D341Med (cell line): ENCODE measurements around the gene INPP4A.

Experiments used
- DNase-seq: peaks from one replicate; pipeline ENCODE4 v3.0.0; 2012; ENCODE audit warnings: low spot score

The INPP4A gene

DNA sequence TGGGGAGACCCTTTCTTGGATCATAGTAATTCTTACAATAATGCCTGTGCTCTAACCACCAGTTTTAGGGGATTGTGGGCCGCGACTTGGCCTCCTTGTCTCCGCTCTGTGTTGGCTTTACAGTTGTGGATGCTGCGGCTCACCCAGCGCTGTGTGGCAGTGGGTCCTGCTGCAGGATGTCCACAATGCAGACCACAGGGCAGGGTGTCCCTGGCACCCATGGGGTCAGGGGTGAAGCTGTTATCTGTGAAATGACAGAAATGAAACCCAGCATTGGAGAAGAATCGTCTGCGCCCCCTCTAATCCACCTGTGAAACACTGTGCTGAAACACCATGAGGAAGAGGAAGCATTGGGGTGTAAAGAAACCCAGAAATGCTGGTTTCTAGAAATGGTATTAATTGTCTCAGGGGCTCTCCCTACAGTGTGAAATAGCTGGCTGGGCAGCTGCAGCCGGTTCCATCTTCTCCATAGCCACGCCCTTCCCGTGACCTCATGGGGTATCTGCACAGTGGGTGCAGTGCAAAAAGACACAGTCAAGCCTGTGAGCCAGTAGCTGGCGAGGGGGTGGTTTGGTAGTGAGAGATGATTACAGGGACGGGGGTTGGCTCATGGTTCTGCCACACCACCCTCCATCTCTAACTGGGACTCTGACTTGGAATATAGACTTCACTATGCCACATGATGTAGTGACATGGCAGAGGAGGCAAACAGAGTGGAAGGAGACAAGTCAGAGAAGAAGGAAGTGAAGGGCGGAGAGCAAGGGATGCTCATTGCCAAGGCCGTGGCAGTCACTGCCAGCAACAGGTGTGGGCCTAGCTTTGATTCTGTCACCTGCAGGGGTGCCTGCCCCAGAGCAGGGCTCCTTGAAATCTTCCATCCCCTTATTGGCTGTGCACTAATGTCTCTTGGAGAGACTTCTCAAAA is 16.2 kb downstream of the INPP4A start:
- no peak for DNase-seq

DNA sequence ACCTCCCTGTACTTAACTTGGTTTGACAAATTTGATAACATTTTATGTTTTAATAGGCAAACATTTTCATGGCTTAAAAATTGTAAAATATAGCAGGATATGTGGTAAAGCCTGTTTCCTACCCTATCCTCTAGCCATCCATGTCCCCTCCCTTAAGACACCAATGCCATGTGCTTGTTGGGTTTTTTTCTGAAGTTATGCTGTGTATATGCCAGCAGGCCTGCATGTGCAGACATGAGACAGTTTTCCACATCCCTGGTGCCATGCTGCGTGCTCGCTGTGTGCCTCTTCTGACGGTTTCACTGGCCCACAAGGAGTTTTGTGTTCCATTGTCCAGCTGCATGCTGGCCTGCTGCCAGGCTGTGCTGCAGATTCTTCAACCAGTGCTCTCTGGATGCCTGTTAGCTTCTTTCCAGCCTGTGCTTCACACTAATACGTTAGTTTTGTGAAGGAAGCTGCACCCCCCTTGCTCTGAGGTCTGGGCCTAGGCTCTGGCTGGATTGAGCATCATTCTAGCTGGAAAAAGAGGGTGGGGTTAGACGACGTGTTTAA is 16.9 kb downstream of the INPP4A start:
- DNase-seq = no peak

DNA sequence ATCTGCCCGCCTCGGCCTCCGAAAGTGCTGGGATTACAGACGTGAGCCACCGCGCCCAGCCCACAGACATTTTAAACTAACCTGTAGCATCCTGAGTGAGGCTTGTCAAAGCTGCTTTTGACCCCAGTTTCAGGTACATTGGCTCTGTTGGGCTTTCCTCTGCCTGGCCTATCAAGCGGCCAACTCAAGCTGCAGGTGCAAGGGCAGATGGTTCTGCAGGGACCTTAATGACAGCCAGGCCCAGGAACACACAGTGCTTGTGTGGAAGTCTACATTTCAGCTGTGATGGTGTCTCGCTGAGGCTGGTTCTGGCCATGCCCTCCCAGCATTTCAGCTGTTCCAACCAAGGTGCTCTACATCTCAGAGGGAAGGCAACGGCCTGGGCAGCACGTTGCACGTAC is 18.4 kb downstream of the INPP4A start:
- peak; percentile 9 for DNase-seq

DNA sequence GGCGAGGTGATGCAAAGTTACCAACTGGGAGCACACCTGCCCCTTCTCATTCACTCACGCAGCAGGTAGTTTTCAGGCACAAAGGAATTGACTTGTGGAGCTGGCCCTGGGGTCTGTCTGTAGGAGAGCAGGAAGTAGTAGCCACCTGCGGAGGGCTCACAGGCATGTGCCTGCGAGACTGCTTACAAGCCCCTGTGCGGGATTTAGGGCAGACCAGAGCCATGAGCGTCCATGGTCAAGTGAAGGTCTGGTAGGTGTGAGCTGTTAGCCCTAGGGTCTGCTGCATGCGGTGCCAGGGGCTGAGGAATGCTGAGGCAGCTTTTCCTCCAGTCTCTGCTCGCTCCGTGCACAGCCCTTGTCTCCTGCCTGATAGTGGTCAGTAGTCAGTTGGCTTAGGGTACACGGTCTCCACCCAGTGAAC is 18.9 kb downstream of the INPP4A start:
- DNase-seq = no peak

DNA sequence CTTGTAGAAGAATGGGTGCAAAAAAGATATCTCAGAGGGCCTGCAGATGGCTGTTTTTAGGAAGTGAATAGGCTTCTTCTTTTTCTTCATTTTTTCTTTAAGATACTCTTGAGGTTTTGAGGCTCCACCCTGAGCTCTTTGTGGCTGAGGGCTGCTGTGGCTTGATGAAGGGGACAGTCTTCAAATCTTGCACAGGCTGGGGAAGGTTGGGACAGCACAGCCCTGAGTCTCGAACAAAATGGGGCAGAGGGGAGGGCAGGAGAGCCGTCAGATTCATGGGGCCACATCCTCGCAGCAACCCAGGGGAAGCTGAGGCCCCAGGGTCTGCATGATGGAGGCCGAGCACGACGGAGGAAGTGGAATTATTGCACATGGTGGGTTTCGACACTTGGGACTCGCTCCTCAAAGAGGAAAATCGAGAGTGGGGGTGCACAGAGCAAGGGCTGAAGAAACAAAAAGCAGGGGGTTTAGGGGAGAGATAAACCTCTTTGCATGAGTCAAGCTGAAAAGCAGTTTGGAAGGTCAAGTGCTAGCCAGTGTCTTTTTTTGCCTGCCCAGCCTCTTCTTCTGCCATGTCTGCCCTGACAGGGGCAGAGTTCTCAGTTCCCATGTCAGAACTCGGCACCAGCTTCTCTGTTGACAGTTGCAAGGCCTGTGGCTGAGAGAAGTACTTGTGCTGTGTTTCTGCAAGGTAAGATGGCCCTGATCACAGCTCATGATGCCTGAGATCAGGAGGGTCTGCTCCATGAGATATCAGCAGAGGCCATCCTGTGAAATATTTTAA is 19.5 kb downstream of the INPP4A start:
- peak; percentile 3 for DNase-seq

GRCh38 chr2:98464772-98465310 is 20.2 kb downstream of the INPP4A start:
- peak; percentile 39 for DNase-seq

DNA sequence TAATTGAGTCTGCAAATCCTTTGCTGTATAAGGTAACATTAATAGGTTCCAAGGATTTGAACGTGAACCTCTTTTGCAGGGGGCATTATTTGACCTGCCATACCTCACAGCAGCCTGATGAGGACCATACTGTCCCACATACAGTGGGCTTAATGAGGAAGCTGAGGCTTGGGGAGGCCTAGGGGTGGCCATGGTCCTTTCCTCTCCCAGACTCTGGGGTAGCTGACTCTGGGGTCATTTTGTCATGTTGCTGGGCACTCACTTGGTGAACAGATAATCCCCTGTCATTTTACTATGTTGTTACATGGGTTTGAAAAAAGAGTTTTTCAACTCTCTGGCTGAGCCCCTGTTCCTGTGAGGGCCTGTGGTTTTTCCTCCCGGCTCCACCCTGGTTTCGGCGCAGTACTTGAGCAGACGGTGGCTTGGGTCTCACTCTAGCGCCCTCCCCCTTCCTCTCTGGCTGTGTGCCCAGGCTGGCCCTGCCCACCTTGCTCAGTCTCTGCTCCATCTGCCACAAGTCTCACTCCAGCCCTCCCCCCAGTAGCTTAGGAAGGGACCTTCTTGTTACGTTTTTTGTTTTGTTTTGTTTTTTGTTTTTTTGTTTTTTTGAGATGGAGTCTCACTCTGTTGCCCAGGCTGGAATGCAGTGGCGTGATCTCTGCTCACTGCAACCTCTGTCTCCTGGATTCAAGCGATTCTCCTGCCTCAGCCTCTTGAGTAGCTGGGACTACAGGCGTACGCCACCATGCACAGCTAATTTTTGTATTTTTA is 21.0 kb downstream of the INPP4A start:
- DNase-seq = peak; percentile 86

GRCh38 chr2:98467082-98467536 is 22.5 kb downstream of the INPP4A start:
- no peak for DNase-seq

- no peak for DNase-seq
Measured at GRCh38 chr2:98467652-98468051, 23.0 kb downstream of the INPP4A start.

- no peak for DNase-seq
Measured at GRCh38 chr2:98468621-98469236, 24.1 kb downstream of the INPP4A start.

- DNase-seq = no peak
Measured at GRCh38 chr2:98469862-98470544, 25.3 kb downstream of the INPP4A start.

DNA sequence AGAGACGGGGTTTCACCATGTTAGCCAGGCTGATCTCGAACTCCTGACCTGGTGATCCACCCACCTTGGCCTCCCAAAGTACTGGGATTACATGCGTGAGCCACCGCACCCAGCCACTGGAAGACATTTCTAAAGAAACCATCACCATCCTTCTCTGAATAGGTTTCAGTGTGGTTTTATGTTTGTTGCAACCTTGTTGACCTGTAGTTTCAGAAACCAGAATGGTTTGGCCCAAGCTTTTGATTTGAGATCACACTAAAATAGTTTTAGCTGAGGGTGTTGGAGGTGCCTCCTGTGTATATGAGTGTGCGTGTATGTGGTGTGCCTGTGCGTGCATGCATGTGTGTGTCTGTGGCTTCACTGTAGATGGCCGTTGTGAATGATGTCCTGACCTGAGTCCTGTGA is 26.2 kb downstream of the INPP4A start:
- DNase-seq = no peak

- no peak for DNase-seq
Measured at GRCh38 chr2:98471402-98472131, 26.9 kb downstream of the INPP4A start.

DNA sequence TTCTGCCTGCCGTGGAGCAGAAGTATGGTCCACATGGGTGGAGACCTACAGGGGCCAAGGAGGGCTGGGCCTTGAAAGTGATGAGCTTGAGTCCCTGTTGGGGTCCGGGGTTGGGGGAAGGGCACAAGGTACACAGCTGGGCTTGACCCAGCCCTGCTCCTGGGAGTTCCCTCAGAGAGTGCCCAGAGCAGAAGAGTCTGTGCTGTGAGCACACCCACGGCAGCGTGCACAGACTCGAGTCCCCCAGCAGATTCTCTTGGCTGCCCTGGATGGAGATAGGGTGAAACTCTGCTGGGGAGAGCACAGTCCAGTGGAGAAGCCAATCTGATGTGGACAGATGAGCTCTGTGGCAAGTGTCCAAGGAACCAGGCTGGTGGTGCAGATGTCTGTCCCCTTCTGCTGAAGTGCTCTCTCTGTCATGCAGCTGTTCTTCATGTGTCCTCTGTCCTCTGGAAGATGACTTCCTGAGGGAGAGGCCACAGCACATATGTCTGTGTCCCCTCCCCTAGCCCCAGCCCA is 27.5 kb downstream of the INPP4A start:
- no peak for DNase-seq

DNA sequence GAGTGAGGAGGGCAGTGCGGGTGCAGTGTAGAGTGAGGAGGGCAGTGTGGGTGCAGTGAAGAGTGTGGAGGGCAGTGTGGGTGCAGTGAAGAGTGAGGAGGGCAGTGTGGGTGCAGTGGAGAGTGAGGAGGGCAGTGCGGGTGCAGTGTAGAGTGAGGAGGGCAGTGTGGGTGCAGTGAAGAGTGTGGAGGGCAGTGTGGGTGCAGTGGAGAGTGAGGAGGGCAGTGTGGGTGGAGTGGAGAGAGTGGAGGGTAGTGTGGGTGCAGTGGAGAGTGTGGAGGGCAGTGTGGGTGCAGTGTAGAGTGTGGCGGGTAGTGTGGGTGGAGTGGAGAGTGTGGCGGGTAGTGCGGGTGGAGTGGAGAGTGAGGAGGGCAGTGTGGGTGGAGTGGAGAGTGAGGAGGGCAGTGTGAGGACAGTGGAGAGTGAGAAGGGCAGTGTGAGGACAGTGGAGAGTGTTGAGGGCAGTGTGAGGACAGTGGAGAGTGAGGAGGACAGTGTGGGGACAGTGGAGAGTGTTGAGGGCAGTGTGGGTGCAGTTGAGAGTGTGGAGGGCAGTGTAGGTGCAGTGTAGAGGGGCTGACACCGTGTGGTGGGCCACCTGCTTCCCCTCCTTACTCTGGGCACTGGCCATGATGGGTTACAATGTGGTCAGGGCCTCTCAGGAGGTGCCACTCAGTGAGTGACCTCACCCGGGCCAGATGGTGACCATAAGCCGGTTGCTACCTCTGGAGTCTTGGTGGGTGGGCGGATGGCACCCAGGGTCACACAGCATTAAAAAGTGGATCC is 28.5 kb downstream of the INPP4A start:
- DNase-seq = no peak

DNA sequence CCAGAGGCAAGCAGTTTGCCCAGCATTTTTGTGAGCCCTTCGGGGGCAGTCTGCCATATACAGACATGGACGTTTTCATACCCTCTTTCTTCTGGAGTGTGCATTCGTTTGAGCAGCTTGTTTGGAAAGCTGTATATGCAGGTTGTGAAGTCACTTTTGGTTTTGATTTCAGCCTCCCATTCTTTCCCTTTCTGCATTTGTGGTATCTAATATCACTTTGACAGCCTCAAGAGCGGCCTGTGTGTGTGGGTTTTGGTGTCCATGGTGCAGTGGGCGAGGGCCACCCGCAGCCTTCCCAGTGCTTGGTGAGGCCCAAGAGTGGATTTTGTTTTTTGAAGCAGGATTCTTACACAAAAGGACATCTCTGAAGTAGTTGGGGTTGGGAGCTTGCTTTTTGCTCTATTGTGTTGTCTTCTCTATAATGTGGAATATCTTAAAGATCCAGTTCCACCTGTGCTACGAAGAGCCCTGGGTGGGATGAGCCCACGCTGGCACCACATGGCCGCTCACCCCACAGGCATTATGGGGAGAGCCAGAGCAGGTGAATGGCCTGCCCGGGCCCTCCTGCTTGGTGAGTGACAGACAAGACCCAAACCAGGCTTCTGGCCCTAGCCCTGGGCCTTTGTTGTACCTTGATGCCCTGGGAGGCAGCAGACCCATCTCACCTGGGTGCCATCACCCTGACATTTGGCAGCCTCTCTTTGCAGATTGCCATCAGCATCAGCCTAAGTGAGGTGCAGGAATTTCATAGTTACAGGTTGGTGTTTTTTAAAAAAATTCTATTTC is 29.5 kb downstream of the INPP4A start:
- no peak for DNase-seq

GRCh38 chr2:98474979-98475632 is 30.4 kb downstream of the INPP4A start:
- no peak for DNase-seq
